HUES6 (cell line): ENCODE results near the gene EFHD2.

Experiments
- H3K27ac ChIP-seq: 2 replicates; pipeline ENCODE4 v1.7.0; 2013; ENCODE audit warnings: low read depth, mild to moderate bottlenecking, low read length, inconsistent platforms
- H3K27me3 ChIP-seq: 2 replicates; pipeline ENCODE4 v1.6.1; 2013; ENCODE audit warnings: low read length; ENCODE audit not compliant: control insufficient read depth, insufficient read depth
- H3K36me3 ChIP-seq: 2 replicates; pipeline ENCODE4 v1.6.1; 2013; ENCODE audit warnings: low read length; ENCODE audit not compliant: control insufficient read depth, insufficient read depth
- H3K4me1 ChIP-seq: 2 replicates; pipeline ENCODE4 v1.6.1; 2013; ENCODE audit warnings: low read length; ENCODE audit not compliant: control insufficient read depth, insufficient read depth
- H3K4me3 ChIP-seq: 2 replicates; pipeline ENCODE4 v1.5.1; 2013; ENCODE audit warnings: low read depth, low read length
- H3K9ac ChIP-seq: one replicate; pipeline ENCODE4 v1.6.1; 2013; ENCODE audit warnings: mild to moderate bottlenecking, low read length
- H3K9me3 ChIP-seq: 2 replicates; pipeline ENCODE4 v1.6.1; 2013; ENCODE audit warnings: low read depth, low read length; ENCODE audit not compliant: control insufficient read depth, insufficient read depth

The EFHD2 gene, protein sequence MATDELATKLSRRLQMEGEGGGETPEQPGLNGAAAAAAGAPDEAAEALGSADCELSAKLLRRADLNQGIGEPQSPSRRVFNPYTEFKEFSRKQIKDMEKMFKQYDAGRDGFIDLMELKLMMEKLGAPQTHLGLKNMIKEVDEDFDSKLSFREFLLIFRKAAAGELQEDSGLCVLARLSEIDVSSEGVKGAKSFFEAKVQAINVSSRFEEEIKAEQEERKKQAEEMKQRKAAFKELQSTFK

DNA sequence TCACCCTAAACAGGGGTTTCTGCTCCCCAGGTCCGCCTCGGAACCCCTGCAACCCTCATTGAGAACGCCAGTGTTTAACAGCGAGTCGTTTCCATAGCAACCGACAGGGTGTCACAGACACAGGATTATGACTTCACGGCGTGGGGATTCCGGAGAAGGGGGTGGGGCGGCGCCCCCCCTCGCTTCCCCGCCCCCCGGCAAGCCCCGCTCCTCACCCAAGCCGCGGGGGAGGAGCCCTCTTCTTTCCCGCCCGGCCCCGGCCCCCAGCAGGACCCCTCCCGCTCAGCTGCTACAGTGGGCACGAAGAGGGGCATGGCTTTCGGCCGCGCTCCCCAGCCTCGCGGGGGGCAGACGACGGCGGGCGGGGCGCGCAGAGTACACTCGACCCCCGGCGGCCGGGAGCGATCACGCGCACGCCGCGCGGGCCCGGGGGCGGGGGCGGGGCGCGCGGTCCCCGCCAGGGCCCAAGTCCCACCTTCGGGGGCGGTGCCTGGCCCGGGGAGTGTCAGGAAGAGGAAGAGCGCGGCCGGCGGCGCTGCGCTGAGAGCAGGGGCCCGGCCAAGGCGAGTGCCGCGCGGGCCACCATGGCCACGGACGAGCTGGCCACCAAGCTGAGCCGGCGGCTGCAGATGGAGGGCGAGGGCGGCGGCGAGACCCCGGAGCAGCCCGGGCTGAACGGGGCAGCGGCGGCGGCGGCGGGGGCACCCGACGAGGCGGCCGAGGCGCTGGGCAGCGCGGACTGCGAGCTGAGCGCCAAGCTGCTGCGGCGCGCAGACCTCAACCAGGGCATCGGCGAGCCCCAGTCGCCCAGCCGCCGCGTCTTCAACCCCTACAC, at the start of gene EFHD2:
EFHD2 (plus strand) TSS at position 501 of the 835 bp plus-strand sequence; CDS start at position 585, 84 bp downstream.
- no peak within 1 kb of the TSS for H3K27ac ChIP-seq
- peaks cover 29% of the 10 kb centered on the region; the same call in 1 of the 2 replicates for H3K4me1 ChIP-seq
- H3K36me3 ChIP-seq: no peaks in the 10 kb centered on the region
- peak within 1 kb of the TSS; percentile 57 for H3K9ac ChIP-seq
- H3K4me3 ChIP-seq: peak within 1 kb of the TSS; percentile 70
- no peaks in the 10 kb centered on the region for H3K9me3 ChIP-seq
- peaks cover 38% of the 10 kb centered on the region for H3K27me3 ChIP-seq

GRCh38 chr1:15360700-15361099, 49.0 kb upstream of the EFHD2 start:
- Histone ChIP-seq H3K27me3 (no peaks in the 10 kb centered on the region), H3K9ac (no peak overlapping the region), H3K4me1 (peaks cover 2% of the 10 kb centered on the region; the same call in 1 of the 2 replicates), H3K36me3 (no peaks in the 10 kb centered on the region), H3K4me3 (no peak overlapping the region), H3K27ac (no peak overlapping the region), H3K9me3 (no peaks in the 10 kb centered on the region)

DNA sequence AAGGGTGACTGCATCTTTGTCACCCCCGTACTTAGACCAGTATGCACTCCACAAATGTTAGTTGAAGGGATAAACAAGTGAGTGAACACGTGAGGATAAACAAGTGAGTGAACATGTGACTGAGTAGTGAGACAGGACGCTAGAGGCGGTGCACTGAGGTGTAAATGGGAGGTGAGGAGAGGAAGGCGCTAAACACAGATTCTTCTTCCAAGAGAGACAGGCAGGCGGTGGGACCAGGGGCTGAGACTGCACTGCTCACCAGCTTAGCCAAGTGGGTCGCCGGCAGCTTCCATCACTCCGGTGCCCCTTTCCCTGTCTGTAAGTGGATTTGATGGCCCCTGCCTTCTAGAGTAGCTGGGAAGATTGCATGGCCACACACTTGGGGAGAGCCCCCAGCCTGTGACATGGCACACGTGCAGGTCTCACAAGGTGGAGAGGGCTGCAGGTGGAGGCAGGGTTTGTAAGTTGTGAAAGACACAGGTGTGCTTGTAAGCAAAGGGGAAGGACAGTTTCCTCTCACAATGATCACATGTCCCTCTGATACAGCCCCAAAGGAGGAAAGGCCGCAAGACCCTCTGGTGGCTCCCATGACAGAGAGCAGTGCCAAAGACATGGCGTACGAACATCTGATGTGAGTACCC, 47.5 kb upstream of the EFHD2 start:
- no peak overlapping the region for H3K9ac ChIP-seq
- peaks cover 2% of the 10 kb centered on the region; the same call in 1 of the 2 replicates for H3K4me1 ChIP-seq
- H3K27me3 ChIP-seq: no peaks in the 10 kb centered on the region
- H3K36me3 ChIP-seq: no peaks in the 10 kb centered on the region
- H3K9me3 ChIP-seq: no peaks in the 10 kb centered on the region
- no peak overlapping the region for H3K27ac ChIP-seq
- H3K4me3 ChIP-seq: no peak overlapping the region

GRCh38 chr1:15362737-15363128, 47.0 kb upstream of the EFHD2 start:
- H3K9me3 ChIP-seq: no peaks in the 10 kb centered on the region
- no peak overlapping the region for H3K27ac ChIP-seq
- H3K4me3 ChIP-seq: no peak overlapping the region
- H3K27me3 ChIP-seq: no peaks in the 10 kb centered on the region
- peaks cover 2% of the 10 kb centered on the region; the same call in 1 of the 2 replicates for H3K4me1 ChIP-seq
- H3K9ac ChIP-seq: no peak overlapping the region
- H3K36me3 ChIP-seq: no peaks in the 10 kb centered on the region

DNA sequence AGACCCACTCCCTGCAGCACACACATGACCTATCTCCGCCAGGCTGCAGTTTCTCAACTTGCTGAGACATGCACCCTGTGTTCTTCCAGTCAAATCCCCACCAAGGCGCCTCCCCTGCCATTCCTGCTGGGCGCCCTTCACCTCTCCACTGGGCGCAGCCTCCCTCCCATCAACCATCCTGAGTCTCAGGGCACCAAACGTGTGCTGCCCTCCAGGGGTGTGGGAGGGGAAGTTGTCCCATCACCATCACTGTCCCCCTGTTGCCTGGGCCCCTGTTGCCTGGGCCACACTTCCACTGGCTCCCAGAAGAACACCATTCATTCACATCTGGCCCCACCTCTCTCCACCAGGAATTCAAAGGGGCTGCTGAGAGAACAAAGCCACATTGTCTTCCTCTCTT, 44.9 kb upstream of the EFHD2 start:
- H3K36me3 ChIP-seq: no peaks in the 10 kb centered on the region
- H3K4me3 ChIP-seq: no peak overlapping the region
- no peak overlapping the region for H3K9ac ChIP-seq
- no peak overlapping the region for H3K27ac ChIP-seq
- H3K4me1 ChIP-seq: peaks cover 2% of the 10 kb centered on the region; the same call in 1 of the 2 replicates
- H3K9me3 ChIP-seq: no peaks in the 10 kb centered on the region
- H3K27me3 ChIP-seq: no peaks in the 10 kb centered on the region

- H3K27me3 ChIP-seq: no peaks in the 10 kb centered on the region
- H3K27ac ChIP-seq: no peak overlapping the region
- no peaks in the 10 kb centered on the region for H3K36me3 ChIP-seq
- no peak overlapping the region for H3K4me3 ChIP-seq
- no peaks in the 10 kb centered on the region for H3K9me3 ChIP-seq
- H3K9ac ChIP-seq: no peak overlapping the region
- H3K4me1 ChIP-seq: peaks cover 2% of the 10 kb centered on the region; the same call in 1 of the 2 replicates
Measured at GRCh38 chr1:15368888-15369287, 40.8 kb upstream of the EFHD2 start.

GRCh38 chr1:15370268-15370667, 39.4 kb upstream of the EFHD2 start:
- Histone ChIP-seq H3K27me3 (no peaks in the 10 kb centered on the region), H3K27ac (no peak overlapping the region), H3K4me1 (no peaks in the 10 kb centered on the region), H3K9ac (no peak overlapping the region), H3K36me3 (no peaks in the 10 kb centered on the region), H3K9me3 (no peaks in the 10 kb centered on the region), H3K4me3 (no peak overlapping the region)

DNA sequence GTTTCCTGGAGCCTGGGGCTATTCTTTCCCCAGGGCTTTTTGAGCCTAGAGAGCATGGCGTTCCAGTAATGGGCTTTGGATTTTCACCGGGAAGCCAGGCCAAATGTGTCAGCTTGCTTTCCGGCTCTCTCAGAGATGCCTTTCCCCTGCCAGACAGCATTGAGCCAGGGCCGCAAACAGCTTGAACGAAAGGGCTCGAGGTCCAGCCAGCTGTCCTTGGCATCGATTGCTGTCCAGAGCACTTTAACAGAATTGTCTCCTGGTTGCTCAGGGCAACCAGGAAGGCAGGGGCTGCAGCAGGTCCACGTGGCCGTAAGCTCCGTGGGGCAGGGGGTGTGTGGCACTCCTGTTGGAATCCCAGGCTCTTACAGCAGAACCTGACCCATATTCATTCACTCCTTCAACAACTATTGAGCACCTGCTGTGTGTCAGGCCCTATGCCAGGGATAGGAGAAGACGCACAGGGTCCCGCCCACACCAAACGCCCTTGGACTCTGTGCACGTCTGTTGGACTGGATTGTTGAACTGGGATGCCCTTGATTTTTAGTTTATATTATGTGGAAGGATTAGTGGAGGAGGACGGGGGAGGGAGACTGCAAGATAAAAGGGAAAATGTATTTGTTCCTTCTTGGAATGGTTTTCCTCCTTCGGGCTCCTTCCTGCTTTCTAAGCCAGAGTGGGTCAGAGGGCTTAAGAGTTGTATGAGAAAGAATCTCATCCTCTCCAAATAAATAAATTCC, 38.7 kb upstream of the EFHD2 start:
- no peaks in the 10 kb centered on the region for H3K36me3 ChIP-seq
- H3K4me3 ChIP-seq: no peak overlapping the region
- H3K9ac ChIP-seq: no peak overlapping the region
- H3K27ac ChIP-seq: no peak overlapping the region
- no peaks in the 10 kb centered on the region for H3K4me1 ChIP-seq
- no peaks in the 10 kb centered on the region for H3K27me3 ChIP-seq
- H3K9me3 ChIP-seq: no peaks in the 10 kb centered on the region

GRCh38 chr1:15371610-15372545, 37.8 kb upstream of the EFHD2 start:
- H3K4me1 ChIP-seq: no peaks in the 10 kb centered on the region
- no peaks in the 10 kb centered on the region for H3K27me3 ChIP-seq
- H3K9ac ChIP-seq: no peak overlapping the region
- no peaks in the 10 kb centered on the region for H3K36me3 ChIP-seq
- no peak overlapping the region for H3K27ac ChIP-seq
- no peak overlapping the region for H3K4me3 ChIP-seq
- no peaks in the 10 kb centered on the region for H3K9me3 ChIP-seq

DNA sequence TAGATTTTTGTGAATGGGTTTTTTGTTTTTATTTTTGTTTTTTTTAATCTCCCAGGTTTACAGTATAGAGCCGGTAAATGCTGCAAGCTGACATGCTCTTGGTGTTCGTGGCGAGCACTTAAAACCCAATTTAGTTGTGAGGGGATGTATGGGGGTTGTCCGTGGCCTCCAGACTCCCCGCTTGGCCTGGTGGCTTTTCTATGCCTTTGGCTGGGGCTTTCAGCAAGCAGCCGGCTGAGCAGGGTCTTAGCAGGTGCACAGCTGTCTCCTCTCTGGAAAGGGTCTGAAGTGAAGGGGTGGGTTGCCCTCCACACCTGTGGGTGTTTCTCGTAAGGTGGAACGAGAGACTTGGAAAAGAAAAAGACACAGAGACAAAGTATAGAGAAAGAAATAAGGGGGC, 31.0 kb upstream of the EFHD2 start:
- Histone ChIP-seq H3K27ac (no peak overlapping the region), H3K4me1 (peaks cover 9% of the 10 kb centered on the region), H3K36me3 (no peaks in the 10 kb centered on the region), H3K9me3 (no peaks in the 10 kb centered on the region), H3K9ac (no peak overlapping the region), H3K4me3 (no peak overlapping the region), H3K27me3 (peaks cover 40% of the 10 kb centered on the region)
